Endodermal cell (in vitro differentiated cells): ENCODE results near the gene GALR3. TPM values are rescaled to one million over a fixed set of nuclear protein-coding genes. Genes with fewer than 3 reads are reported as not detected.

Experiments used
- DNase-seq: peaks from one replicate; pipeline ENCODE4 v3.0.0-alpha.2; 2017
- H3K27ac ChIP-seq: 2 replicates; pipeline ENCODE4 v1.5.1; 2013; ENCODE audit warnings: mild to moderate bottlenecking, low read depth, low read length, moderate library complexity
- H3K27me3 ChIP-seq: 2 replicates; pipeline ENCODE4 v1.6.1; 2013; ENCODE audit warnings: mild to moderate bottlenecking, low read length, moderate library complexity; ENCODE audit not compliant: insufficient read depth, control insufficient read depth, poor library complexity, severe bottlenecking
- H3K36me3 ChIP-seq: 2 replicates; pipeline ENCODE4 v1.7.0; 2013; ENCODE audit warnings: mild to moderate bottlenecking, low read length, moderate library complexity; ENCODE audit not compliant: control insufficient read depth, insufficient read depth
- H3K4me1 ChIP-seq: one replicate; pipeline ENCODE4 v1.7.0; 2013; ENCODE audit warnings: low read length; ENCODE audit not compliant: control insufficient read depth, insufficient read depth
- H3K4me3 ChIP-seq: 2 replicates; pipeline ENCODE4 v1.5.1; 2013; ENCODE audit warnings: mild to moderate bottlenecking, low read length, moderate library complexity
- H3K9ac ChIP-seq: 2 replicates; pipeline ENCODE4 v1.6.1; 2013; ENCODE audit warnings: mild to moderate bottlenecking, low read length, moderate library complexity; ENCODE audit not compliant: poor library complexity, severe bottlenecking; ENCODE audit errors: extremely low read depth
- H3K9me3 ChIP-seq: 2 replicates; pipeline ENCODE4 v1.6.1; 2013; ENCODE audit warnings: mild to moderate bottlenecking, low read length, moderate library complexity; ENCODE audit not compliant: control insufficient read depth
- H3K27ac Mint-ChIP-seq: 2 replicates; pipeline ENCODE4 v1.8.0; 2020; ENCODE audit warnings: mixed read lengths
- H3K27me3 Mint-ChIP-seq: 2 replicates; pipeline ENCODE4 v1.8.0; 2021; ENCODE audit warnings: mild to moderate bottlenecking, mixed read lengths; ENCODE audit not compliant: insufficient read depth
- H3K36me3 Mint-ChIP-seq: 2 replicates; pipeline ENCODE4 v1.8.0; 2020; ENCODE audit warnings: low read depth, mixed read lengths
- H3K4me1 Mint-ChIP-seq: 2 replicates; pipeline ENCODE4 v1.8.0; 2020; ENCODE audit warnings: mixed read lengths
- H3K4me3 Mint-ChIP-seq: 2 replicates; pipeline ENCODE4 v1.8.0; 2020; ENCODE audit warnings: mild to moderate bottlenecking, moderate library complexity, mixed read lengths
- H3K9me3 Mint-ChIP-seq: 2 replicates; pipeline ENCODE4 v1.8.0; 2020; ENCODE audit warnings: mild to moderate bottlenecking, mixed read lengths
- WGBS, 2 experiments: methylation state at CpG; one replicate each; pipeline versions ENCODE4 v1.1.5 to v1.1.7; 2013; ENCODE audit warnings: missing lambda C conversion rate in 2 of 2, mixed read lengths in 1 of 2; ENCODE audit not compliant: insufficient coverage in 1 of 2, insufficient read length in 1 of 2; 5-methylcytosine and 5-hydroxymethylcytosine counted together
- total RNA-seq, 2 donors: library from RNA; stranded (reverse); fragmentation: NEBNext Ultra II Directional in 1 of 2; extraction: Animal tissue kit (Norgen Biotek cat#: 25700) in 1 of 2; gene quantifications; 2 replicates in 1 of 2; 3 replicates in 1 of 2; pipeline ENCODE4 v1.2.1, GENCODE V29; 2021
- TF ChIP-seq, protein P1 (sequence below): fragments of 200-600 bp; sonication (generic); conservative IDR thresholded peaks from 2 replicates; pipeline ENCODE4 v1.5.0; 2021; ENCODE audit warnings: antibody characterized with exemption, mild to moderate bottlenecking

The GALR3 gene
- total RNA-seq, 2 donors from 2014 or later = 0.40 to 0.77 TPM

DNA sequence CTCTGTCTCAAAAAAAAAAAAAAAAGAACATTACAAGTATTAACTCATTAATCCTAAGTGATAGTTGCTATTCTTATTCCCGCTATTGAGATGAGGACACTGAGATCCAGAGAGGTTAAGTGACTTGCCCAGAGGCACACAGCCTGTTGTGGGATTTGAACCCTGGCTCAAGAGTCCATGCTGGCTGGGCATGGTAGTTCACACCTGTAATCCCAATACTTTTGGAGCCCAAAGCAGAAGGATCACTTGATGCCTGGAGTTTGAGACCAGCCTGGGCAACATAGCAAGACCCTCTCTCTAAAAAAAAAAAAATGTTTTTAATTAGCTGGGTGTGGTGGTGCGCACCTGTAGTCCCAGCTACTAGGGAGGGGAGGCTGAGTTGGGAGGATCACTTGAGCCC is 11.3 kb upstream of the GALR3 start:
- Histone ChIP-seq H3K9me3 (no peaks in the 10 kb centered on the region), H3K27me3 (no peaks in the 10 kb centered on the region), H3K9ac (no peak overlapping the region), H3K27ac (no peak overlapping the region), H3K4me3 (no peak overlapping the region), H3K36me3 (peaks cover 7% of the 10 kb centered on the region), H3K4me1 (no peaks in the 10 kb centered on the region)
- H3K27ac Mint-ChIP-seq = no peak overlapping the region
- 92 to 100% methylated on average over 1 to 2 of the region's 2 CpGs for WGBS, 2 experiments
- peaks cover 3% of the 10 kb centered on the region for H3K4me1 Mint-ChIP-seq
- H3K36me3 Mint-ChIP-seq = peaks cover 11% of the 10 kb centered on the region
- TF ChIP-seq, protein P1, sequence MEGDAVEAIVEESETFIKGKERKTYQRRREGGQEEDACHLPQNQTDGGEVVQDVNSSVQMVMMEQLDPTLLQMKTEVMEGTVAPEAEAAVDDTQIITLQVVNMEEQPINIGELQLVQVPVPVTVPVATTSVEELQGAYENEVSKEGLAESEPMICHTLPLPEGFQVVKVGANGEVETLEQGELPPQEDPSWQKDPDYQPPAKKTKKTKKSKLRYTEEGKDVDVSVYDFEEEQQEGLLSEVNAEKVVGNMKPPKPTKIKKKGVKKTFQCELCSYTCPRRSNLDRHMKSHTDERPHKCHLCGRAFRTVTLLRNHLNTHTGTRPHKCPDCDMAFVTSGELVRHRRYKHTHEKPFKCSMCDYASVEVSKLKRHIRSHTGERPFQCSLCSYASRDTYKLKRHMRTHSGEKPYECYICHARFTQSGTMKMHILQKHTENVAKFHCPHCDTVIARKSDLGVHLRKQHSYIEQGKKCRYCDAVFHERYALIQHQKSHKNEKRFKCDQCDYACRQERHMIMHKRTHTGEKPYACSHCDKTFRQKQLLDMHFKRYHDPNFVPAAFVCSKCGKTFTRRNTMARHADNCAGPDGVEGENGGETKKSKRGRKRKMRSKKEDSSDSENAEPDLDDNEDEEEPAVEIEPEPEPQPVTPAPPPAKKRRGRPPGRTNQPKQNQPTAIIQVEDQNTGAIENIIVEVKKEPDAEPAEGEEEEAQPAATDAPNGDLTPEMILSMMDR = no peak
- DNase-seq = no peak
- H3K9me3 Mint-ChIP-seq = no peaks in the 10 kb centered on the region
- H3K4me3 Mint-ChIP-seq = no peak overlapping the region
- H3K27me3 Mint-ChIP-seq = peaks cover 5% of the 10 kb centered on the region

DNA sequence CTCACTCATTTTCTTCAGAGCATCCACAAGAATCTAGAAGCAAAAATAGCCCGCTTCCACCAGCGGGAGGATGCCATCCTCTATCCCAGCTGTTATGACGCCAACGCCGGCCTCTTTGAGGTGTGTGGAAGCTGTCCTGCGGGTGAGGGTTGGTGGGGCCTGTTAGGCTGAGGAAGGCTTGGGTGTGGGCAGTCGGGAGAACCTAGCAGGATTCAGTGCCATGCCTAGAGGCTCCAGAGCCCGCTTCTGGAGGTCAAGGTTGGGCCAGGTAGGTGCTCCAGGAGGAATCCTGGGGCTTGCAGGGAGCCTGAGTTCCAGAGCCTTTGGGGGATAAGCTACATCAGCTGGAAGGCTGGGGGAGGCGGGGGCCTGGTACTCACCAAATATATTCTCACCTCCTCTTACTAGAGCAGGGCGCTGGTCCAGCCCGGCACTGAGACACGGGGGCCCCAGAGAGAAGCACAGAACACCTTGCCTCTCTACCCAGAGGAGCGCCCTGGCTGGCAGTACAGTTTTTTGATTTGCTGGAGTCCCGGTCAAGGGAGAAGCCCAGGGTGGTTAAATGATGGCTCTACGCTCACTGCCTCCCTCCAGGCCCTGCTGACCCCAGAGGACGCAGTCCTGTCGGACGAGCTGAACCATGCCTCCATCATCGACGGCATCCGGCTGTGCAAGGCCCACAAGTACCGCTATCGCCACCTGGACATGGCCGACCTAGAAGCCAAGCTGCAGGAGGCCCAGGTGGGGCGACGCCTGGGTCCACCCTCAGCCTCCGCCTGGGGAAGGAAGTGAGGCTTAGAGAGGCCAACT is 10.1 kb upstream of the GALR3 start:
- H3K4me3 ChIP-seq = no peak overlapping the region
- H3K9ac ChIP-seq = no peak overlapping the region
- 94% methylated on average over 17 to 27 of the region's 27 CpGs for WGBS, 2 experiments
- H3K4me1 ChIP-seq = no peaks in the 10 kb centered on the region
- peaks cover 3% of the 10 kb centered on the region for H3K4me1 Mint-ChIP-seq
- no peaks in the 10 kb centered on the region for H3K9me3 Mint-ChIP-seq
- no peak overlapping the region for H3K4me3 Mint-ChIP-seq
- no peak for DNase-seq
- H3K27ac ChIP-seq = no peak overlapping the region
- H3K36me3 ChIP-seq = peaks cover 7% of the 10 kb centered on the region
- TF ChIP-seq, protein P1 = no peak
- H3K36me3 Mint-ChIP-seq = peaks cover 15% of the 10 kb centered on the region
- H3K27me3 Mint-ChIP-seq = peaks cover 5% of the 10 kb centered on the region
- no peak overlapping the region for H3K27ac Mint-ChIP-seq
- no peaks in the 10 kb centered on the region for H3K9me3 ChIP-seq
- H3K27me3 ChIP-seq = no peaks in the 10 kb centered on the region

DNA sequence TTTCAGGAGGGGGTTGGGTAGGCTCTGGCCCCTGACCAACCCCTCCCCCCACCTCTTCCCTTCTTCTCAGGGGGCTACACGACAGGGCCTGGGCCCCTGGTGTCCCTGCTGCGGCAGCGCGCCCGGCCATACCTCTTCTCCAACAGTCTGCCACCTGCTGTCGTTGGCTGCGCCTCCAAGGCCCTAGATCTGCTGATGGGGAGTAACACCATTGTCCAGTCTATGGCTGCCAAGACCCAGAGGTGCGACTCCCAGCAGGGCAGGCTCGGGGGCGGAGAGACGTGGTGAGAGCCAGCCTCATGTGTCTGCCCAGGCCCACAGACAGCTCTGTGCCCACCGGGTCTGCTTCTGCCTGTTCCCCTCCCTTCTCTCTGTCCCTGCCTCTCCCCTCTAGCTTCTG is 7.6 kb upstream of the GALR3 start:
- Histone ChIP-seq H3K36me3 (peaks cover 7% of the 10 kb centered on the region), H3K27ac (no peak overlapping the region), H3K9me3 (no peaks in the 10 kb centered on the region), H3K27me3 (peaks cover 22% of the 10 kb centered on the region), H3K4me3 (no peak overlapping the region), H3K9ac (no peak overlapping the region), H3K4me1 (no peaks in the 10 kb centered on the region)
- no peak for DNase-seq
- H3K4me3 Mint-ChIP-seq = no peak overlapping the region
- no peaks in the 10 kb centered on the region for H3K9me3 Mint-ChIP-seq
- peaks cover 15% of the 10 kb centered on the region for H3K36me3 Mint-ChIP-seq
- H3K27me3 Mint-ChIP-seq = peaks cover 20% of the 10 kb centered on the region
- H3K27ac Mint-ChIP-seq = no peak overlapping the region
- WGBS, 2 experiments = 85 to 94% methylated on average over 5 to 12 of the region's 12 CpGs
- TF ChIP-seq, protein P1 = no peak
- peaks cover 3% of the 10 kb centered on the region for H3K4me1 Mint-ChIP-seq
